K562 (cell line): ENCODE results near the gene CDC6. TPM values are rescaled to one million over a fixed set of nuclear protein-coding genes. Genes with fewer than 3 reads are reported as not detected.

ENCODE experiments used
- CGGBP1 ChIP-seq: fragments of 250-450 bp; sonication (Bioruptor Pico); IDR thresholded peaks from 2 replicates; pipeline ENCODE4 v1.9.0; 2021; ENCODE audit warnings: mild to moderate bottlenecking
- CHD2 ChIP-seq: IDR thresholded peaks from 2 replicates; pipeline ENCODE4 v1.6.1; 2011; ENCODE audit warnings: low read depth, low read length
- FOXJ3 ChIP-seq: sonication (generic); formaldehyde crosslinking; IDR thresholded peaks from 2 replicates; pipeline ENCODE4 v1.4.0; 2020; ENCODE audit warnings: mild to moderate bottlenecking, missing genetic modification reagents
- KLF10 ChIP-seq: fragments of 250-450 bp; sonication (Bioruptor Pico); IDR thresholded peaks from 2 replicates; pipeline ENCODE4 v1.6.1; 2021; ENCODE audit warnings: matching md5 sums
- MTA3 ChIP-seq: fragments of 450-650 bp; formaldehyde crosslinking; IDR thresholded peaks from 2 replicates; pipeline ENCODE4 v1.6.1; 2017; ENCODE audit warnings: mild to moderate bottlenecking, borderline replicate concordance
- MYNN ChIP-seq, 2 experiments: sonication (generic); formaldehyde crosslinking in 1 of 2; IDR thresholded peaks; 2 replicates each; pipeline versions ENCODE4 v1.5.0 to v1.6.1; 2016 to 2020; ENCODE audit warnings: antibody characterized with exemption in 1 of 2, missing genetic modification reagents in 1 of 2
- NCOA6 ChIP-seq: fragments of 450-650 bp; IDR thresholded peaks from 2 replicates; pipeline ENCODE4 v1.6.1; 2017; ENCODE audit warnings: mild to moderate bottlenecking
- SNRNP70 ChIP-seq: fragments of 200-400 bp; formaldehyde crosslinking; optimal IDR thresholded peaks from 2 replicates; pipeline ENCODE3; 2017; ENCODE audit warnings: low read depth, low read length
- THAP7 ChIP-seq: fragments of 250-450 bp; sonication (Bioruptor Pico); IDR thresholded peaks from 2 replicates; pipeline ENCODE4 v1.5.0; 2021
- ZNF175 ChIP-seq: fragments of 200-800 bp; sonication (Bioruptor generic); IDR thresholded peaks from 2 replicates; pipeline ENCODE4 v1.6.1; 2016; ENCODE audit warnings: low read depth, mild to moderate bottlenecking, missing genetic modification characterization, missing compliant biosample characterization
- ZNF75A ChIP-seq: fragments of 450-650 bp; formaldehyde crosslinking; IDR thresholded peaks from 2 replicates; pipeline ENCODE4 v1.4.0; 2020; ENCODE audit warnings: mild to moderate bottlenecking
- polyA plus RNA-seq, 8 experiments: library from polyadenylated mRNA; depleted of rRNA in 4 of 8; stranded (reverse) in 5 of 8; unstranded in 3 of 8; fragments of >200 nt; fragmentation: Nextera tagmentation in 2 of 8; fragmentation: Illumina TruSeq in 1 of 8; extraction: Ambion mirVana in 2 of 8; extraction: Trizol in 1 of 8; gene quantifications; 2 replicates each; pipeline versions ENCODE4 v1.2.1 to v1.2.3, GENCODE V29; 2011 to 2014; ENCODE audit warnings: inconsistent platforms in 1 of 8, missing spikeins in 1 of 8
- total RNA-seq, 7 experiments: library from RNA; depleted of rRNA in 6 of 7; stranded (reverse); fragments of >200 nt in 6 of 7; fragmentation: Illumina TruSeq in 2 of 7; extraction: Trizol in 2 of 7; gene quantifications; 2 replicates each; pipeline versions ENCODE4 v1.2.1 to v1.2.3, GENCODE V29; 2011 to 2021; ENCODE audit warnings: low replicate concordance in 1 of 7
- TF ChIP-seq, protein P1 (sequence below): fragments of 450-650 bp; IDR thresholded peaks from 2 replicates; pipeline ENCODE4 v1.6.1; 2016; ENCODE audit warnings: mild to moderate bottlenecking
- TF ChIP-seq, protein P2 (sequence below): fragments of 450-650 bp; IDR thresholded peaks from 2 replicates; pipeline ENCODE4 v1.6.1; 2018; ENCODE audit not compliant: partially characterized antibody
- TF ChIP-seq, protein P3 (sequence below): sonication (generic); formaldehyde crosslinking; IDR thresholded peaks from 2 replicates; pipeline ENCODE4 v1.8.1; 2022; ENCODE audit warnings: missing genetic modification reagents
- TF ChIP-seq, protein P4 (sequence below), 3 experiments: fragments of 200-800 bp in 1 of 3; sonication (Bioruptor generic) in 1 of 3; sonication (generic) in 1 of 3; formaldehyde crosslinking in 1 of 3; IDR thresholded peaks; 2 replicates each; pipeline versions ENCODE4 v1.6.1 to v1.8.0; 2016 to 2022; ENCODE audit warnings: mild to moderate bottlenecking in 2 of 3, missing compliant biosample characterization in 2 of 3, missing genetic modification characterization in 2 of 3, missing genetic modification reagents in 1 of 3

The CDC6 gene
- total and polyA plus RNA-seq, 9 of the 15 experiments (the other 6 are each of a cell fraction or from before 2014, with no cell fraction given), result 29.6 to 141 (median 106) TPM

DNA sequence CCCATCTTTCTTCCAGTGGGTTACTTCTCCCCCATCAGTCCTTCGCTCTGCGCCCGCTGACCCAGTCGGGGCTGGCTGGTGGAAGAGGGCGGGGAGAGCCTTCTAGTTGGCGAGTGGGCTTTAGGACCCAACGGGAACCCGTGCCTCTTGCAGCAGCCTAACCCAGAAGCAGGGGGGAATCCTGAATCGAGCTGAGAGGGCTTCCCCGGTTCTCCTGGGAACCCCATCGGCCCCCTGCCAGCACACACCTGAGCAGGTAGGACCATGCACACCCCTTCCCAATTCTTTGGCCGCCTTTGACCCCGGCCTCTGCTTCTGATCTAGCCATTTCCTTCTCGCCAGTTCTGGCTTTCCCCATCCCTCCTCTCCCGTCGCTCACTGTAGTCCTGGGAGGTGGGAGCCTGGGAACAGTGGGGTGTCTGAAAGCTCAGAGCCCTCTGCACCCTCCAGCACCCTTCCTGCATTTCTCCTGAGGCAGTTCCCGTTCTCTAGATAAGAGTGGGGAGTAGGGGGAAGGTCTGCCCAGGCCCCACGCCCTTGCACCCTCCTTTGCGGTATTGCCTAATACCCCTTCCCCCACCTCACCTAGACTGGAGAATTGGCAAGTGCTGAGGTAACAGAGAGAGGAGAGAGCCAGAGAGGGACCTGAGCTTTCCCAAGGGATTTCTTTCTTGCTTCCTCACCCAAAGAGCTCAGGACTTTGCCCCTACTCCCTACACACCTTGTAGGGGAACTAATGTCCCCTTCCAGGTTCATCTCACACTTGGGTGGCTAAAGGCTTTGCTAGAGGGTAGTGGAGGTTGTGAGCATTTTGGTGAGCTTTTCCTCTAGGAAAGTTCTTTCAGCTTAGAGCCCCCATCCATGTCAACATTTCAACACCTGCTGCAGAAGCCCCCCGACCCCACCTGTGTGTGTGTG, 21.6 kb downstream of the CDC6 start, which contains the start of gene RARA (continued):
- TF ChIP-seq, protein P1, sequence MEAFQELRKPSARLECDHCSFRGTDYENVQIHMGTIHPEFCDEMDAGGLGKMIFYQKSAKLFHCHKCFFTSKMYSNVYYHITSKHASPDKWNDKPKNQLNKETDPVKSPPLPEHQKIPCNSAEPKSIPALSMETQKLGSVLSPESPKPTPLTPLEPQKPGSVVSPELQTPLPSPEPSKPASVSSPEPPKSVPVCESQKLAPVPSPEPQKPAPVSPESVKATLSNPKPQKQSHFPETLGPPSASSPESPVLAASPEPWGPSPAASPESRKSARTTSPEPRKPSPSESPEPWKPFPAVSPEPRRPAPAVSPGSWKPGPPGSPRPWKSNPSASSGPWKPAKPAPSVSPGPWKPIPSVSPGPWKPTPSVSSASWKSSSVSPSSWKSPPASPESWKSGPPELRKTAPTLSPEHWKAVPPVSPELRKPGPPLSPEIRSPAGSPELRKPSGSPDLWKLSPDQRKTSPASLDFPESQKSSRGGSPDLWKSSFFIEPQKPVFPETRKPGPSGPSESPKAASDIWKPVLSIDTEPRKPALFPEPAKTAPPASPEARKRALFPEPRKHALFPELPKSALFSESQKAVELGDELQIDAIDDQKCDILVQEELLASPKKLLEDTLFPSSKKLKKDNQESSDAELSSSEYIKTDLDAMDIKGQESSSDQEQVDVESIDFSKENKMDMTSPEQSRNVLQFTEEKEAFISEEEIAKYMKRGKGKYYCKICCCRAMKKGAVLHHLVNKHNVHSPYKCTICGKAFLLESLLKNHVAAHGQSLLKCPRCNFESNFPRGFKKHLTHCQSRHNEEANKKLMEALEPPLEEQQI, result no peak
- TF ChIP-seq FOXJ3 (CRISPR knock-in tag) (no peak), ZNF175 (CRISPR knock-in tag) (no peak), MYNN (IDR thresholded peaks at IDR 0.05) (no peak), MYNN (CRISPR knock-in tag; IDR thresholded peaks at IDR 0.05) (no peak), KLF10 (CRISPR knock-in tag) (no peak), MTA3 (no peak; the same call in 1 of the 2 replicates), ZNF75A (CRISPR knock-in tag) (no peak), CHD2 (no peak), NCOA6 (no peak), SNRNP70 (no peak), THAP7 (no peak), CGGBP1 (no peak)
- TF ChIP-seq, protein P2, sequence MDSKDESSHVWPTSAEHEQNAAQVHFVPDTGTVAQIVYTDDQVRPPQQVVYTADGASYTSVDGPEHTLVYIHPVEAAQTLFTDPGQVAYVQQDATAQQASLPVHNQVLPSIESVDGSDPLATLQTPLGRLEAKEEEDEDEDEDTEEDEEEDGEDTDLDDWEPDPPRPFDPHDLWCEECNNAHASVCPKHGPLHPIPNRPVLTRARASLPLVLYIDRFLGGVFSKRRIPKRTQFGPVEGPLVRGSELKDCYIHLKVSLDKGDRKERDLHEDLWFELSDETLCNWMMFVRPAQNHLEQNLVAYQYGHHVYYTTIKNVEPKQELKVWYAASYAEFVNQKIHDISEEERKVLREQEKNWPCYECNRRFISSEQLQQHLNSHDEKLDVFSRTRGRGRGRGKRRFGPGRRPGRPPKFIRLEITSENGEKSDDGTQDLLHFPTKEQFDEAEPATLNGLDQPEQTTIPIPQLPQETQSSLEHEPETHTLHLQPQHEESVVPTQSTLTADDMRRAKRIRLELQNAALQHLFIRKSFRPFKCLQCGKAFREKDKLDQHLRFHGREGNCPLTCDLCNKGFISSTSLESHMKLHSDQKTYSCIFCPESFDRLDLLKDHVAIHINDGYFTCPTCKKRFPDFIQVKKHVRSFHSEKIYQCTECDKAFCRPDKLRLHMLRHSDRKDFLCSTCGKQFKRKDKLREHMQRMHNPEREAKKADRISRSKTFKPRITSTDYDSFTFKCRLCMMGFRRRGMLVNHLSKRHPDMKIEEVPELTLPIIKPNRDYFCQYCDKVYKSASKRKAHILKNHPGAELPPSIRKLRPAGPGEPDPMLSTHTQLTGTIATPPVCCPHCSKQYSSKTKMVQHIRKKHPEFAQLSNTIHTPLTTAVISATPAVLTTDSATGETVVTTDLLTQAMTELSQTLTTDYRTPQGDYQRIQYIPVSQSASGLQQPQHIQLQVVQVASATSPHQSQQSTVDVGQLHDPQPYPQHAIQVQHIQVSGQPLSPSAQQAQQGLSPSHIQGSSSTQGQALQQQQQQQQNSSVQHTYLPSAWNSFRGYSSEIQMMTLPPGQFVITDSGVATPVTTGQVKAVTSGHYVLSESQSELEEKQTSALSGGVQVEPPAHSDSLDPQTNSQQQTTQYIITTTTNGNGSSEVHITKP, result peak; percentile 81
- TF ChIP-seq, protein P3, sequence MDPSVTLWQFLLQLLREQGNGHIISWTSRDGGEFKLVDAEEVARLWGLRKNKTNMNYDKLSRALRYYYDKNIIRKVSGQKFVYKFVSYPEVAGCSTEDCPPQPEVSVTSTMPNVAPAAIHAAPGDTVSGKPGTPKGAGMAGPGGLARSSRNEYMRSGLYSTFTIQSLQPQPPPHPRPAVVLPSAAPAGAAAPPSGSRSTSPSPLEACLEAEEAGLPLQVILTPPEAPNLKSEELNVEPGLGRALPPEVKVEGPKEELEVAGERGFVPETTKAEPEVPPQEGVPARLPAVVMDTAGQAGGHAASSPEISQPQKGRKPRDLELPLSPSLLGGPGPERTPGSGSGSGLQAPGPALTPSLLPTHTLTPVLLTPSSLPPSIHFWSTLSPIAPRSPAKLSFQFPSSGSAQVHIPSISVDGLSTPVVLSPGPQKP (CRISPR knock-in tag), result no peak
- TF ChIP-seq, protein P4, sequence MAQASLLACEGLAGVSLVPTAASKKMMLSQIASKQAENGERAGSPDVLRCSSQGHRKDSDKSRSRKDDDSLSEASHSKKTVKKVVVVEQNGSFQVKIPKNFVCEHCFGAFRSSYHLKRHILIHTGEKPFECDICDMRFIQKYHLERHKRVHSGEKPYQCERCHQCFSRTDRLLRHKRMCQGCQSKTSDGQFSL (CRISPR knock-in tag; IDR thresholded peaks at IDR 0.05), result no peak
- TF ChIP-seq, protein P4 (tag; IDR thresholded peaks at IDR 0.05), result no peak
